Stimulated activated naive CD8-positive, alpha-beta T cell treated with anti-CD3 and anti-CD28 coated beads, Interleukin-15, amount 100 ng/mL, for 72 hours (primary cell): ENCODE data around the gene PIGP.
"Not testable (repeated sequence)": the region's sequence is repeated elsewhere in the genome, so short reads cannot be mapped to it uniquely, and the experiment has no call there.

Experiments used
- ATAC-seq: fragments of 150-1000 bp; cut with Tn5 transposase; 2 replicates; pipeline ENCODE4 v1.10.0; 2021; ENCODE audit warnings: mild to moderate bottlenecking, moderate library complexity
- DNase-seq, 2 donors: peaks; one replicate each; pipeline ENCODE4 v3.0.0; 2021 to 2022
- H3K27ac Mint-ChIP-seq, 2 donors: one replicate each; pipeline ENCODE4 v1.8.0; 2022; ENCODE audit warnings: mild to moderate bottlenecking in 2 of 2, mixed read lengths in 2 of 2, moderate library complexity in 2 of 2
- H3K27me3 Mint-ChIP-seq: one replicate; pipeline ENCODE4 v1.8.0; 2022; ENCODE audit warnings: mixed read lengths
- H3K4me1 Mint-ChIP-seq: one replicate; pipeline ENCODE4 v1.8.0; 2022; ENCODE audit warnings: mild to moderate bottlenecking, mixed read lengths
- H3K4me3 Mint-ChIP-seq, 2 donors: one replicate each; pipeline ENCODE4 v1.8.0; 2022; ENCODE audit warnings: mild to moderate bottlenecking in 2 of 2, mixed read lengths in 2 of 2, moderate library complexity in 1 of 2
- H3K9me3 Mint-ChIP-seq, 2 donors: one replicate each; pipeline ENCODE4 v1.8.0; 2022; ENCODE audit warnings: mixed read lengths in 2 of 2

PIGP gene

DNA sequence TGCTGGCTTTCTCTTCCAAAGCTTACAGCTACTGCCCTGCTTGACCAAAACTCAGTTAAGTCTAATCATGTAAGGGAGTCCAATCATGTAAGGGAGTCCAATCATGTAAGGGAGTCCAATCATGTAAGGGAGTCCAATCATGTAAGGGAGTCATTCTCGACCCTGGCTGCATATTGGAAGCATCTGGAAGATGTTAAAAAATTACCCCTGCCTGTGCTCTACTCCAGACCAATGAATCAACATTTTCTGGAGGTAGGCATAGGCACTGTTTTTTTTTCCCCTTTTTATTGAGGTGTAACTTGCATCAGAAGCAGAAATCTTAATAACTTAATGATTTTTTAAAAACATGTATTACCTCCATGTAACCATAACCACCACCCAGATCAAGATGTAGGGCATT is 9.4 kb downstream of the PIGP start:
- no peaks in the 10 kb centered on the region for H3K9me3 Mint-ChIP-seq
- no peaks in the 10 kb centered on the region for H3K27me3 Mint-ChIP-seq
- H3K4me1 Mint-ChIP-seq = peaks cover 16% of the 10 kb centered on the region
- H3K27ac Mint-ChIP-seq = no peak overlapping the region
- no peak for DNase-seq
- no peak overlapping the region for H3K4me3 Mint-ChIP-seq
- ATAC-seq = no peak

DNA sequence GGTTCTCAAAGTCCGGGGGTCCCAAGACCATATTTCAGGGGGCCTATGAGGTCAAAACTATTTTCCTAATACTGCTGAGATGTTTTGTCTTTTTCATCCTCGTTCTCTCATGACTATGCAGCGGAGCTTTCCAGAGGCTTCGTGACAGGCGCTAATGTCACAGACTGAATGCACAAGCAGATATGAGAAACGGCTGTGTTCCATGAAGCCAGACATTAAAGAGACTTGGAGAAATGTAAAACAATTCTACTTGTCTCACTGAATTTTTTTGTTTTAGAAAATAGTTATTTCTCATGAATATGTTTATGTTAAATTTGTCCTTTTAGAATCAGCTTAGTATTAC is 10.3 kb downstream of the PIGP start:
- ATAC-seq = no peak
- no peak overlapping the region for H3K27ac Mint-ChIP-seq
- no peak overlapping the region for H3K4me3 Mint-ChIP-seq
- H3K9me3 Mint-ChIP-seq = no peaks in the 10 kb centered on the region
- DNase-seq = no peak
- no peaks in the 10 kb centered on the region for H3K27me3 Mint-ChIP-seq
- H3K4me1 Mint-ChIP-seq = peaks cover 16% of the 10 kb centered on the region

DNA sequence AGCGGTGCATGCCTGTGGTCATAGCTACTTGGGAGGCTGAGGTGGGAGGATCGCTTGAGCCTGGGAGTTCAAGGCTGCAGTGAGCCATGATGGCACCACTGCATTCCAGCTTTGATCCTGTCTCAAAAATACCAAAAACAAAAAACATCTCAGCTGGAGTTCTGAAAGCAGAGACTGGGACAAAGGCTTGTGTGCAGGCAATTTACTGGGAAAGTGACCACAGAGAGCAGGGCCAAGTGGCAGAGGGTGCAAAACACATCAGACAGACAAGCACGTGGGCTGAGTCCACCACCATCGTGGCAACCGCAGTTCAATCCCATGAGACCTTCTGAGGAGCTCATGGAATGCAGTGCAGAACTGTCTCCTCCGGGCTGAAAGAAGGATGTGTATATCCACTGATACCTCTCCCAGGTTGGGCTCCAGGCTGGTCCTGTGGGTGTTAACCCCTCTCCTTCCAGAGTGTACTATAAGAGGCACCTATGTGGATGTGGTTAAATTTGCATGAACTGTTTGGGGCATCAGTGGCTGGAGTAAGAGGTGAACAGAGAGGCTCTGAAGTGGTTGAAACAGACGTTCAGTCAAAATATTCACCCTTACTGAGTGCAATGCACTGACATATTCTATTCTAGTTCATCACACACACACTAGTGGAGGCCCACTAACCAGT is 10.8 kb downstream of the PIGP start:
- Mint-ChIP-seq H3K27me3 (no peaks in the 10 kb centered on the region), H3K9me3 (no peaks in the 10 kb centered on the region), H3K4me1 (peaks cover 16% of the 10 kb centered on the region), H3K27ac (no peak overlapping the region), H3K4me3 (no peak overlapping the region)
- no peak for DNase-seq
- ATAC-seq = peak; percentile 42

GRCh38 chr21:37060296-37060695 is 12.6 kb downstream of the PIGP start:
- ATAC-seq (peak; percentile 93), DNase-seq (peak in 1 of 2 donors; percentile 26)
- Mint-ChIP-seq H3K4me1 (peaks cover 16% of the 10 kb centered on the region), H3K27ac (peak overlapping the region in 1 of 2 donors; percentile 37), H3K4me3 (no peak overlapping the region), H3K27me3 (no peaks in the 10 kb centered on the region), H3K9me3 (no peaks in the 10 kb centered on the region)

- no peak for DNase-seq
- Mint-ChIP-seq H3K4me1 (peaks cover 16% of the 10 kb centered on the region), H3K9me3 (no peaks in the 10 kb centered on the region), H3K4me3 (no peak overlapping the region), H3K27ac (no peak overlapping the region), H3K27me3 (no peaks in the 10 kb centered on the region)
- no peak for ATAC-seq
Observed at GRCh38 chr21:37059181-37059580, 13.7 kb downstream of the PIGP start.

GRCh38 chr21:37058261-37058660 is 14.6 kb downstream of the PIGP start:
- Mint-ChIP-seq H3K27ac (peak overlapping the region in 1 of 2 donors; percentile 80), H3K4me3 (no peak overlapping the region), H3K9me3 (no peaks in the 10 kb centered on the region), H3K27me3 (no peaks in the 10 kb centered on the region), H3K4me1 (peaks cover 16% of the 10 kb centered on the region)
- ATAC-seq = no peak
- DNase-seq = no peak

GRCh38 chr21:37057614-37058013 is 15.3 kb downstream of the PIGP start:
- H3K4me3 Mint-ChIP-seq = no peak overlapping the region
- ATAC-seq (no peak), DNase-seq (no peak)
- no peak overlapping the region for H3K27ac Mint-ChIP-seq
- H3K4me1 Mint-ChIP-seq = peaks cover 16% of the 10 kb centered on the region
- no peaks in the 10 kb centered on the region for H3K9me3 Mint-ChIP-seq
- no peaks in the 10 kb centered on the region for H3K27me3 Mint-ChIP-seq

DNA sequence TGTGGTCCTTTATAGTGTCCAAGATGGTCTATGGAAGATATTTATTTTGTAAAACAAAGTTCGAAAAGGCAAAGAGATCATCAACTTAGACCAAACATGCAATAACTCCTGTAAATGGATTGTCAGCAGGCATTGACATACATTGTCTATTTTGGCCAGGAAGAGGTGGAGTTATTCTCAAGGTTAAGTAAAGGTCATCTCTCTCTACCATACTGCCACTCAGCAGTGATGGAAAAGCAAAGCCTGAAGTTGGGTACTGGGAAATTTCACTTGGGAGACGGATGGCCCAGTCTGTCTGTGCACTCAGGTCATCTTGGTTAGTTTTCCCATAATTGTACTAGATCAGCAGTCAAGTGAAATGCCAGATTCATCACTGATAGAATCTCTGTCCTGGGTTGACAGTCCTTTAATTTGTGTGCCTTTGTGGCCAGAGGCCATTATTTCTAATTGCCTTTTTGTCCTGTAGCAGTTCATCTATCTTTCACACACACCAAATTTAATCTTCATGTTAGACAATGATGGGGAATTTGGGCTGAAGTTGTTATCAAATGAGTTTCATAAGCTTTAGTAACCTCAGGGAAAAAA is 17.5 kb downstream of the PIGP start:
- Mint-ChIP-seq H3K27me3 (no peaks in the 10 kb centered on the region), H3K27ac (no peak overlapping the region), H3K9me3 (no peaks in the 10 kb centered on the region), H3K4me3 (no peak overlapping the region), H3K4me1 (peaks cover 6% of the 10 kb centered on the region)
- no peak for DNase-seq
- ATAC-seq = no peak

DNA sequence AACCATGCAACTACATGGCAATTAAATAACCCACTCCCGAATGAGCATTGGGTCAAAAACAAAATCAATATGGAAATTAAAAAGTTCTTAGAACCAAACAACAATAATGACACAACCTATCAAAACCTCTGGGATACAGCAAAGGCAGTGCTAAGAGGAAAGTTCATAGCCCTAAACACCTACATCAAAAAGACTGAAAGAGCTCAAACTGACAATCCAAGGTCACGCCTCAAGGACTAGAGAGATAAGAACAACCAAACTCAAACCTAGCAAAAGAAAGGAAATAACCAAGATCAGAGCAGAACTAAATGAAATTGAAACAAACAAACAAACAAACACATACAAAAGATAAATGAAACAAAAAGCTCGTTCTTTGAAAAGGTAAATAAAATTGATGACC is 23.1 kb downstream of the PIGP start:
- ATAC-seq, H3K9me3 Mint-ChIP-seq, H3K27ac Mint-ChIP-seq, H3K27me3 Mint-ChIP-seq, H3K4me3 Mint-ChIP-seq, DNase-seq: not testable (repeated sequence)
- peaks cover 10% of the 10 kb centered on the region for H3K4me1 Mint-ChIP-seq

- H3K27ac Mint-ChIP-seq = no peak overlapping the region
- H3K27me3 Mint-ChIP-seq = no peaks in the 10 kb centered on the region
- ATAC-seq (no peak), DNase-seq (no peak)
- H3K4me1 Mint-ChIP-seq = peaks cover 20% of the 10 kb centered on the region
- H3K9me3 Mint-ChIP-seq = no peaks in the 10 kb centered on the region
- no peak overlapping the region for H3K4me3 Mint-ChIP-seq
Observed at GRCh38 chr21:37047079-37047478, 25.8 kb downstream of the PIGP start.

DNA sequence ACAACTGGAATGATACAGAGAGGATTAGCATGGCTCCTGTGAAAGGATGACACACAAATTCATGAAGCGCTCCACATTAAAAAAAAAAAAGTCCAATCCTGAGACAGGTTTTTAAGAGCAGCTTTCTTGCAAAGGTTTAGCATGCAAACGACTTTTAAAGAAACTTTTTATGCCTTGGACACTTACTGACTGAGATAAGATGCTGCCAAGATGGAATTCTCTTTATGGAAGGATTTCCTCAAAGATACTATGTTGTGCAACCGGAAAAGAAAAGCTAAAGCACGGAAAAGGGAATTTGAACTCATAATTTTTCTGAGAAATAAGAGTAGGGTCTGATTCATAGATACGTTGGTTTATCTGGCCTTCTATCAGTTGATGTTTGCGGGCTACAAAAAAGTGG is 27.3 kb downstream of the PIGP start:
- no peak overlapping the region for H3K27ac Mint-ChIP-seq
- no peaks in the 10 kb centered on the region for H3K9me3 Mint-ChIP-seq
- DNase-seq (no peak), ATAC-seq (no peak)
- H3K4me1 Mint-ChIP-seq = peaks cover 20% of the 10 kb centered on the region
- no peak overlapping the region for H3K4me3 Mint-ChIP-seq
- H3K27me3 Mint-ChIP-seq = no peaks in the 10 kb centered on the region

GRCh38 chr21:37045149-37045548 is 27.7 kb downstream of the PIGP start:
- Mint-ChIP-seq H3K4me1 (peaks cover 20% of the 10 kb centered on the region), H3K9me3 (no peaks in the 10 kb centered on the region), H3K4me3 (no peak overlapping the region), H3K27ac (peak overlapping the region in 1 of 2 donors; percentile 36), H3K27me3 (no peaks in the 10 kb centered on the region)
- no peak for ATAC-seq
- no peak for DNase-seq

- no peak for ATAC-seq
- no peaks in the 10 kb centered on the region for H3K27me3 Mint-ChIP-seq
- H3K9me3 Mint-ChIP-seq = no peaks in the 10 kb centered on the region
- H3K27ac Mint-ChIP-seq = peak overlapping the region in 1 of 2 donors; percentile 55
- DNase-seq = no peak
- no peak overlapping the region for H3K4me3 Mint-ChIP-seq
- peaks cover 20% of the 10 kb centered on the region for H3K4me1 Mint-ChIP-seq
Observed at GRCh38 chr21:37044643-37045042, 28.2 kb downstream of the PIGP start.

GRCh38 chr21:37043818-37044217 is 29.1 kb downstream of the PIGP start:
- no peaks in the 10 kb centered on the region for H3K27me3 Mint-ChIP-seq
- H3K4me3 Mint-ChIP-seq = no peak overlapping the region
- peak overlapping the region in 1 of 2 donors; percentile 46 for H3K27ac Mint-ChIP-seq
- ATAC-seq = no peak
- DNase-seq = no peak
- no peaks in the 10 kb centered on the region for H3K9me3 Mint-ChIP-seq
- H3K4me1 Mint-ChIP-seq = peaks cover 20% of the 10 kb centered on the region

- Mint-ChIP-seq H3K27me3 (no peaks in the 10 kb centered on the region), H3K4me1 (peaks cover 20% of the 10 kb centered on the region), H3K4me3 (no peak overlapping the region), H3K9me3 (no peaks in the 10 kb centered on the region), H3K27ac (no peak overlapping the region)
- DNase-seq (no peak), ATAC-seq (no peak)
Observed at GRCh38 chr21:37041706-37042271, 31.1 kb downstream of the PIGP start.

DNA sequence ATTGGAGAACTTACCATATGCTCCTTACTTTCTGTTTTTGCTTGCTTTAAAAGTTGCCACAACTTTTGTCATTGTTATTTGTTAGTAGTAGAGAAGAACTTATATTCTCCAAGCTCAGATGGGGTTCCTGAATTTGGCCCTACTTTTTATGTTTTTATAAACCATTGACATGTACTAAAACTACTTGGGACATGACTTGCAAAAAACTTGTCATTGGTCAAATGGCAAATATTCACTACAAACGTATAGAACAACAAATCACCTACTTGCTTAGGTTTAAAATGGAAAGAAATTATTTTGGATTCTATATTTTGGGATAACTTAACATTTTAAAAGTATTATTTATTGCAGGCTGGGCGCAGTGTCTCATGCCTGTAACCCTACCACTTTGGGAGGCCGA is 32.7 kb downstream of the PIGP start:
- Mint-ChIP-seq H3K4me3 (no peak overlapping the region), H3K4me1 (peaks cover 15% of the 10 kb centered on the region), H3K27ac (no peak overlapping the region), H3K9me3 (no peaks in the 10 kb centered on the region), H3K27me3 (no peaks in the 10 kb centered on the region)
- DNase-seq (no peak), ATAC-seq (no peak)
